HepG2 (cell line): ENCODE data around the gene TXNRD2. TPM values are rescaled to one million over a fixed set of nuclear protein-coding genes. Genes with fewer than 3 reads are reported as not detected.
A peak's percentile ranks its signal among the peaks of the same experiment; 100 is the strongest.

Source experiments
- AGO1 ChIP-seq: fragments of 200-400 bp; formaldehyde crosslinking; IDR thresholded peaks from 2 replicates; pipeline ENCODE4 v1.6.1; 2017; ENCODE audit warnings: mild to moderate bottlenecking, low read depth, low read length, moderate library complexity; ENCODE audit not compliant: poor library complexity, severe bottlenecking
- ARID4A ChIP-seq: sonication (generic); formaldehyde crosslinking; IDR thresholded peaks from 2 replicates; pipeline ENCODE4 v1.5.0; 2020; ENCODE audit warnings: mild to moderate bottlenecking, missing genetic modification reagents, borderline replicate concordance
- BHLHE40 ChIP-seq: IDR thresholded peaks from 2 replicates; pipeline ENCODE4 v1.6.1; 2011; ENCODE audit warnings: low read length, improper control_type of control experiment
- BORCS8-MEF2B ChIP-seq: sonication (generic); formaldehyde crosslinking; IDR thresholded peaks from 2 replicates; pipeline ENCODE4 v1.8.0; 2022; ENCODE audit warnings: mild to moderate bottlenecking, missing genetic modification reagents
- HMGXB3 ChIP-seq: sonication (generic); formaldehyde crosslinking; IDR thresholded peaks from 2 replicates; pipeline ENCODE4 v1.4.0; 2020; ENCODE audit warnings: missing genetic modification reagents, borderline replicate concordance
- HNRNPLL ChIP-seq: fragments of 200-400 bp; formaldehyde crosslinking; IDR thresholded peaks from 2 replicates; pipeline ENCODE4 v1.6.1; 2017; ENCODE audit warnings: mild to moderate bottlenecking, low read depth, low read length; ENCODE audit not compliant: poor library complexity, severe bottlenecking
- IRF1 ChIP-seq: sonication (generic); formaldehyde crosslinking; IDR thresholded peaks from 2 replicates; pipeline ENCODE4 v1.4.0; 2020; ENCODE audit warnings: low read depth, mild to moderate bottlenecking, missing genetic modification reagents
- KDM4B ChIP-seq: sonication (generic); formaldehyde crosslinking; IDR thresholded peaks from 2 replicates; pipeline ENCODE4 v1.4.0; 2020; ENCODE audit warnings: missing genetic modification reagents
- MAFF ChIP-seq: IDR thresholded peaks from 2 replicates; pipeline ENCODE4 v1.6.1; 2011; ENCODE audit warnings: low read depth, low read length, improper control_type of control experiment
- MATR3 ChIP-seq: sonication (generic); formaldehyde crosslinking; IDR thresholded peaks from 2 replicates; pipeline ENCODE4 v1.4.0; 2020; ENCODE audit warnings: missing genetic modification reagents
- RCOR2 ChIP-seq: IDR thresholded peaks from 2 replicates; pipeline ENCODE4 v1.6.1; 2016; ENCODE audit warnings: missing biosample characterization, missing genetic modification reagents
- SNAPC2 ChIP-seq: sonication (generic); formaldehyde crosslinking; IDR thresholded peaks from 2 replicates; pipeline ENCODE4 v1.8.1; 2022; ENCODE audit warnings: mild to moderate bottlenecking, missing genetic modification reagents
- USF2 ChIP-seq, 2 experiments: sonication (generic) in 1 of 2; formaldehyde crosslinking in 1 of 2; IDR thresholded peaks; 2 replicates each; pipeline versions ENCODE4 v1.5.1 to v1.6.1; 2011 to 2020; ENCODE audit warnings: borderline replicate concordance in 1 of 2, low read depth in 1 of 2, low read length in 1 of 2, mild to moderate bottlenecking in 1 of 2, missing genetic modification reagents in 1 of 2, moderate library complexity in 1 of 2
- ZNF343 ChIP-seq: sonication (generic); formaldehyde crosslinking; IDR thresholded peaks from 2 replicates; pipeline ENCODE4 v1.4.0; 2020; ENCODE audit warnings: mild to moderate bottlenecking, missing genetic modification reagents
- ZNF44 ChIP-seq: sonication (generic); formaldehyde crosslinking; IDR thresholded peaks from 2 replicates; pipeline ENCODE4 v1.5.1; 2020; ENCODE audit warnings: mild to moderate bottlenecking, missing genetic modification reagents
- ZNF547 ChIP-seq: sonication (generic); formaldehyde crosslinking; IDR thresholded peaks from 2 replicates; pipeline ENCODE4 v1.5.1; 2020; ENCODE audit warnings: mild to moderate bottlenecking, missing genetic modification reagents
- ZNF629 ChIP-seq: sonication (generic); formaldehyde crosslinking; conservative IDR thresholded peaks from 2 replicates; pipeline ENCODE4 v1.5.0; 2020; ENCODE audit warnings: missing genetic modification reagents
- polyA plus RNA-seq, 8 experiments: library from polyadenylated mRNA; depleted of rRNA in 3 of 8; stranded (reverse) in 7 of 8; unstranded in 1 of 8; fragments of >200 nt; fragmentation: Illumina TruSeq in 4 of 8; extraction: Trizol in 4 of 8; gene quantifications; 2 replicates each; pipeline versions ENCODE4 v1.2.1 to v1.2.3, GENCODE V29; 2011 to 2016; ENCODE audit warnings: low read depth in 4 of 8, missing spikeins in 1 of 8, mixed read lengths in 1 of 8; ENCODE audit not compliant: insufficient read depth in 1 of 8
- total RNA-seq, 5 experiments: library from RNA; depleted of rRNA; stranded (reverse); fragments of >200 nt; fragmentation: Illumina TruSeq; extraction: Trizol; gene quantifications; 2 replicates each; pipeline ENCODE4 v1.2.3, GENCODE V29; 2016; ENCODE audit warnings: low read depth in 1 of 5

Gene TXNRD2
- total and polyA plus RNA-seq, 2 of the 13 experiments (the other 11 are each of a cell fraction or from before 2014, with no cell fraction given): 17.5 to 18.6 TPM

GRCh38 chr22:19941365-19942082 lies at the start of gene TXNRD2, which contains the start of gene COMT (continued):
- peak; percentile 23; the same call in 1 of the 2 replicates for TF ChIP-seq ARID4A (CRISPR knock-in tag)
- no peak for TF ChIP-seq MATR3 (CRISPR knock-in tag)
- TF ChIP-seq USF2 (IDR thresholded peaks at IDR 0.05; ENCODE audit: low read depth, low read length): no peak
- TF ChIP-seq USF2 (CRISPR knock-in tag; IDR thresholded peaks at IDR 0.05; ENCODE audit: borderline replicate concordance): no peak
- TF ChIP-seq KDM4B (CRISPR knock-in tag): no peak
- no peak for TF ChIP-seq IRF1 (CRISPR knock-in tag)
- no peak for TF ChIP-seq ZNF44 (CRISPR knock-in tag)
- TF ChIP-seq RCOR2: no peak
- peak; percentile 47; the same call in 1 of the 2 replicates for TF ChIP-seq ZNF547 (CRISPR knock-in tag)
- TF ChIP-seq ZNF343 (CRISPR knock-in tag): no peak
- no peak for TF ChIP-seq MAFF
- TF ChIP-seq ZNF629 (CRISPR knock-in tag): no peak
- TF ChIP-seq BHLHE40: no peak
- no peak for TF ChIP-seq SNAPC2 (CRISPR knock-in tag)
- TF ChIP-seq BORCS8-MEF2B (CRISPR knock-in tag): no peak
- no peak for TF ChIP-seq HMGXB3 (CRISPR knock-in tag)
- peak; percentile 71 for TF ChIP-seq HNRNPLL
- TF ChIP-seq AGO1: no peak
